Cerebellar nuclear complex (tissue), 1 donor: ENCODE measurements around the gene PLB1.

Experiments
- DNase-seq, 2 experiments: peaks; one replicate each; lab custom pipeline; 2025; lab: John Stamatoyannopoulos, UW

Gene PLB1

DNA sequence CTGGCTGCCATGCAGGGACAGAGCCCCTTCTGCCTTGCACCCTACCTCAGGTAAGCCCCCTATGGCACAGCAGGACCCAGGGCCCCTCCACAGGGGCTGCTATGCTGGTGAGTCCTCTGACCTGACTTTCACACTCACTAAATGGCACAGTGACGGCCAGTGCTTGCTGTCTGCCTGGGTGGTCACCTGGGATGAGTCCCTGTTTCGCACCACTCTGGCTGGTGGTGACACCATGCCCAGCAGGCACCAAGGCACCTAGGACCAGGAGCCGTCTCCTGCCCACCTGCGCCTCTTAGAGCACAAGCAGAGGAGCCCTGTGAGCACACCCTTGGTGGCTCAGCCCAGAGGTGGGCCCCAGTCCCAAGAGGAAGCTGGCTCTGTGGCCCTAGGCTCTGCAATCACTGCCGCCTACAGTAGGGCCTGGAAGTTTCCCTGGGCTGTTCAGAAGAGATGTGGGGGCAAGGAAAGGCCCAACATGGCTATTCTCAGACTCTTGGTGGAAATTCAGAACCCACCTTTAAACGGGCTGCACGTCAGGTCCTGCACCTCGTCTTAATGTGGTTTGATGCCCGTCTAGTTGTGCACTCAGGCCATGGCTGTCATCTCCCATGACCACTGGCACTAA lies 96.0 kb downstream of the PLB1 start:
- DNase-seq, result no peak

DNA sequence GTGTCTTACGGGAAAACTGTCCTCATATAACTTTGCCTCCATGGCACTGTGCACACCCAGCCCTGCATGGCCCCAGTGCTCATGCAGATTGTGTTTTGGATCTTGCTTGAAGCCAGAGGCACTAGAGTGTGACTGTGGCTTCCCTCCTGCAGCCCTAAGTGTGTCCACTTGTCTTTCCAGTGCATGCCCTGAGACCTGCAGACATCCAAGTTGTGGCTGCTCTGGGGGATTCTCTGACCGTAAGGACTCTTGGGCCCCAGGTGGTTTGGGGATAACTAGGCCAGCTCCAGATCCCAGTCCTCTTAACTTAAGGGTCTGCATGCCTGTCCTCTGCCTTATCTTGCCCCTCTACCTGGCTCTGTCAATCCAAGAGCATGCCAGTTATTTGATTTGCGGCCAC lies 96.6 kb downstream of the PLB1 start:
- DNase-seq, result no peak

DNA sequence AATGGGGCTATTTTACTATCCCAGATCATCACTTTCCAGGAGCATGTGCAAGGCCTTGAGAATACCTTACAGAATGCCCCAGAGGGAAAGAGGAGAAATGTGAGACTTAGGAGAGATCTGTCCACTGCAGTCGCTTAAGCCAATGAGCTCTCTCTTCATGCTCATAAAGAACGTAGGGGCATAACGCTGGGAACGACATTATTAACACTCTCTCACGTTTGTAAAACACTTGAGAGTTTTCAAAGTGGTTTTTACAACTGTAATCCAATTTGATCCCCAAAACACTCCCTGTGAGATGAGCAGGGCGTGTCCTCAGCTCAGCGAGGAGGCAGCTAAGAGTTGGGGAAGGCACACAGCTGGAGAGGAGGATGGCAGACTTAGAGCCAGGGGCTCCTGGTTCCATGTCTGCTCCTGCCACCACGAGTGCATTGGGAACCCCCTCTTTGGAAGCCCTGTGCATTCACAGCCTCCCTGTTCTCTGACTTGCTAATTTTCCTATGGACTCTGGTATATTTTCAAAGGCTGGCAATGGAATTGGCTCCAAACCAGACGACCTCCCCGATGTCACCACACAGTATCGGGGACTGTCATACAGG lies 97.4 kb downstream of the PLB1 start:
- no peak for DNase-seq

- DNase-seq, result no peak
These were observed 98.1 kb downstream of the PLB1 start for GRCh38 chr2:28594000-28594331.

- peak in 1 of 2 experiments; percentile 71 for DNase-seq
These were observed 98.7 kb downstream of the PLB1 start for GRCh38 chr2:28594332-28595108.

GRCh38 chr2:28595323-28595722 lies 99.5 kb downstream of the PLB1 start:
- DNase-seq, result no peak

DNA sequence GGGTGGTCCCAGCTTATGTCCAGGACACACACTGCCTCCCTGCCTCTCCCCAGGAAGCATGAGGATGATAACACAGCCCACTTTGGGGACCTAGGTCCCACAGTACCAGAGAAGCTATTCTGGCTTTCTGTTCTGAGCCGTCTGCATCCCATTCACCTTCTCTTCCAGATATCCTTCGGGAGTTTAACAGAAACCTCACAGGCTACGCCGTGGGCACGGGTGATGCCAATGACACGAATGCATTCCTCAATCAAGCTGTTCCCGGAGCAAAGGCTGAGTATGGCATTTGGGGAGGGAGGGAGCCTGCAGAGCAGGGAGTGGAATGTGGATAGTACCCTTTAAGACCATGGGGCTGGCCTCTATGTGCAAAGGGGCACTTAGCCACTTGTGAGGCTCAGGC lies 102.6 kb downstream of the PLB1 start:
- DNase-seq, result no peak

GRCh38 chr2:28600181-28600580 lies 104.3 kb downstream of the PLB1 start:
- DNase-seq, result no peak

GRCh38 chr2:28601616-28602015 lies 105.8 kb downstream of the PLB1 start:
- no peak for DNase-seq

DNA sequence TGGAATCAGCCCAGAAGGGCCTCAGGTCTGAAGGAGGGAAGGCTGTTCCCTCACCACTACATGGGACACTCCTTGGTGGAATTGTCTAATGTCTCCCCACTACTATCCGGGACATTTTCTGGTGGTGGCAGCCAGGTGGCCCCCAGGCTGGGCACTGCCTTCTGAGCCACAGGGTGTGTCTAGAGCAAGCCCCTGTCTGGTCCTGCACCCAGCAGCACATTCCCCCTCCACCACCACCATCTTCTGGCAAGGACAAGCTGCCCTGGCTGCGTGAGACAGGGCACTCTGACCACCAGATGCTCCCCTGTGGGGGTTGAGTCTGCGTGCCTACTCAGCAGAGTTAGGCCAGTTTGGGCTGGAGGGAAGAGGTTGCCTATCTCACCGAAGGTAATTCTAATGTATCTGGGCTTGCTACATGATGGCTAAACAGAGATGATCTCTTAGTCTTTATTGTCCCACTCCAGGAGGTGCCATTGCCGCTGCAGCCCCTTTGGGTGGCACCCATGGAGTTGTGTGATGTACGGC lies 106.3 kb downstream of the PLB1 start:
- DNase-seq, result no peak

DNA sequence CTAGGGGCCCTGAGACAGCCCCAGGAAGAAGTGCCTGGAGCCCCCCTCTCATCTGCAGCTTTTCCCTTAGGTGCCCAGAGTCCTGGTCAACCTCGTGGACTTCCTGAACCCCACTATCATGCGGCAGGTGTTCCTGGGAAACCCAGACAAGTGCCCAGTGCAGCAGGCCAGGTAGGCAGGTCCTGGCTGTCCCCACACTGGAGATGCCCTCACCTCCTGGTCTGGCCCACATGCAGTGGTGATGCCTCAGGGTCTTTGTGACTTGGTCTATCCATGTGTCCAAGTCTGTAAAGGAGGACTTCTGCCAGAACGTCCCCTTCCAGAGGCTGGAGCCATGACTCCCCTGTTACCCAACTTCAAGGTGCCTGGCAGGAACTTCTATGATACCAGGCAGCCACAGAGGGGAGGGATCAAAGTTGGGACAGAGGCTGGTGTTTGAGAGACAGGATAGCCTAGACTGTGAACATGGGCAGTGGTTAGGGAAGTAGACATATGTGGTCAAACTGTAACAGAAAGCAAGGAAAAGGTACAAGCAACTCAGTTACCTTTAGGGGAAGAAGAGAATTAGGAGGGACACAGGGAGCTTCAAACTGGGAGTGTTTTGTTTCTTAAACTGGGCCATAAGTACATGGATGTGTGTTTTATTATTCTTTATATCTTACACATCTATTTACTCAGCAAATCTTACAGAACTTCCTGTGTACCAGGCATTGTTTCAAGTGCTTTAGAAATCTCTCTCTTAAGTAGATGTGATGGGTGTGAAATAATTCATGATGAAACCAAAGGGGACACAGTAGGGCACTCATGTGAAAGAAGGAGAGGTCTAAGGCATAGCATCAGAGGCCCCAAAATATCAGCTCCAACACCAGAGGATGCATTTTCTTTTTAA lies 107.1 kb downstream of the PLB1 start:
- no peak for DNase-seq

DNA sequence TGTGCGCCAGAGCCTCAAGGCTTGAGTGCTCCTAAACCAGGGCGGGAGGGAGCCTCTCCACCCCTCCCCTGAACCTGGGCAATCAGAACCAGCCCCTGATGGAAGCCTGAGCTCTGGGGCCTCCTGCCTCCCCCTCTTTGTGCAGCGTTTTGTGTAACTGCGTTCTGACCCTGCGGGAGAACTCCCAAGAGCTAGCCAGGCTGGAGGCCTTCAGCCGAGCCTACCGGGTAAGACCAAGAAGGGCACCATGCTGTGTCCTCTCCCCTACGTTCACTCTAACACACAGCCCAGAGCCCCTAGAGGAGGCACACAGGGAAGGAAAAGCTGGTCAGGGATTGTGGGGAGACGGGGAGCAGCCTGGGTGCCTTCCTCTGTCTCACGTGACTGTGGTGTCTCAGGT lies 108.0 kb downstream of the PLB1 start:
- no peak for DNase-seq

- DNase-seq, result no peak
These were observed 108.5 kb downstream of the PLB1 start for GRCh38 chr2:28604284-28604843.

DNA sequence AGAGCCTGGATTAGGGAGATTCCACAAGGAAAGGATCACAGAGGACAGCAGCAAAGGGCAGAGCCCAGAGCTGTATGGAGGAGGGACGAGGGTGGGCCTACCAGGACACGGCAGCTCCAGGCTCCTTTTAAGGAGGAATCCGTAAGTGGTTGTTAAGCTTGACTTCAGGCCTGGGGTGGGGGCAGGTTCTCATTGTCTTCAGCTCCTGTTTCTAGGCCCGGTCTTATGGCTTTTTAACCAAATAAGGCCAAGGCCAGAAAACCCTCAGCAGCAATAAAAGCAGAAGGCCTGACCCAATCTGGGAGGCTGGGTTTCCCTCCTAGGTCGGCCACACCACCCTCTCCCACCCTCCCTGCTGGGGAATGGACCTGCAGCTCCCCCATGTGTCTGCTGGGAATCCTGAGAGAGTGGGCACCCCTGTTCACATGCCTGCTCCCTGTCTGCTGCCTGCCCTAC lies 111.2 kb downstream of the PLB1 start:
- DNase-seq, result no peak

DNA sequence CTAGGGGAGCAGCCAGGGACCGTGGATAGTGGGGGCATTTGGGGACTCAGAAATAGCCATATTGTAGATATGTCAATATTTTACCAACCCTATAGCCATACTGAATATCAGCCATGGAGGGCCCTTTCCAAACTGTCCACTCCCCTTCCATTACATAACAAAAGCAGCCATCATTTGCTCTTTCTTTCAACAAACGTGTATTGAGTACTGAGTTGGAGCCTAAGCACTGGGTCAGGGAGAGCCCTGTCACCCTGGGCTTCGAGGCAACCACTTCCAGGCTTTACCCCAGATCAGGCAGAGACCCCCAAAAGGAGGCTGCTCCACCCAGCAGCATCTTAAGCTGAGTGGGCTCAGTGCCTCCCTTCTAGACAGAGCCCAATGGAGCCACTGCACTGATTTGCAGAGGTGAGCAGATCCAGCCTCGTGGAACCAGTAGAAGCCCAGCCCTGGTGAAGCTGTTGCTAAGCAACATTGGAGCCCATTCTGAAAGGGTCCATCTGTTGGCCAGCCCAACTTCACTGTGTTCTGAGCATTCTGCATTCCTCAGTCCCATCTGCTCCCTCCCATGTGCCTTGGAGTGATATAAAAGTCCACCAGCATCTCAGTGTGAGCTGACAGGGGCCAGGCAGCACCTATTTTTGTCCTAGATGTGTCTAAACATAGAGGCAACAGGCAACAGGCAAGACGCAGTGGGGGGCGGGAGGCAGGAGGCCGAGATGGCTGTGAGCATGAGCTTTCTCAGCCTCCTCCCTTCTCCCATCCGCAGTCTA lies 112.1 kb downstream of the PLB1 start:
- DNase-seq, result peak; percentile 79 to 86

DNA sequence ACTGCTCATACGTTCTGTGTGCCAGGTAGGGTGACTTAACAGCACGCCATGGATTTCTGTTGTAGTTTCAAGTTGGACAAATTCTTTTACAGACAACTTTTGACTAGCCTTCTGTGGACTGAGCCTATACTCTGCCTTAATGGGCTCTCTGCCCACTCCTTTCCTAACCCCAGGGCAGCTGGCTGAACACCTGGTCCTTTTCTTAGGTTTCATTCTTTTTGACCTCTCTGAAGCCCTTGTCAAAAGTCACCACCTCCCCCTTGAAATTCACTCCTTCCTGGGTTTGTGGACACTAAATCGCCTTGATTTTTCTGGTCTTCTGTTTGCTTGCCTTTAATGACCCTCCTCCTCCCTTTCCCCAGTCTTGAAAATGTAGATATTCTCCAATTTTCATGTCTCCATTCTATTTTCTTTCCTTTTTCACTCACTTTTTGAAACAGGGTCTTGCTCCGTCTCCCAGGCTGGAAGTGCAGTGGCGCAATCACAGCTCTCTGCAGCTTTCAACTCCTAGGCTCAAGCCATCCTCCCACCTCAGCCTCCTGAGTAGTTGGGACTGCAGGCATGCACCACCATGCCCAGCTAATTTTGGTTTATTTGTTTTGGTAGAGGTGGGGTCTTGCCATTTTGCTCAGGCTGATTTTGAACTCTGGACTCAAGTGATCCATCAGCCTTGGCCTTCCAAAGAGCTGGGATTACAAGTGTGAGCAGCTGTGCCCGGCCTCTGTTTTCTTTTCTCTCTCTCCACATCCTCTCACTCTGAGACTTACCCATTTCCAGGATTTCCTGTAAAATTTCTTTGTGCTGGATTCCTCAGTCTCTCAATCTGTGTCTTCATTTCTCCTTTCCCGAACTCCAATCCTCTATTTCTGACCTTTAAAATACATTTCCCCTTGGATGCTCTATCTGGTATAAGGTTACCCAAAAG lies 112.9 kb downstream of the PLB1 start:
- DNase-seq, result no peak

- DNase-seq, result no peak
These were observed 114.8 kb downstream of the PLB1 start for GRCh38 chr2:28610583-28611201.

DNA sequence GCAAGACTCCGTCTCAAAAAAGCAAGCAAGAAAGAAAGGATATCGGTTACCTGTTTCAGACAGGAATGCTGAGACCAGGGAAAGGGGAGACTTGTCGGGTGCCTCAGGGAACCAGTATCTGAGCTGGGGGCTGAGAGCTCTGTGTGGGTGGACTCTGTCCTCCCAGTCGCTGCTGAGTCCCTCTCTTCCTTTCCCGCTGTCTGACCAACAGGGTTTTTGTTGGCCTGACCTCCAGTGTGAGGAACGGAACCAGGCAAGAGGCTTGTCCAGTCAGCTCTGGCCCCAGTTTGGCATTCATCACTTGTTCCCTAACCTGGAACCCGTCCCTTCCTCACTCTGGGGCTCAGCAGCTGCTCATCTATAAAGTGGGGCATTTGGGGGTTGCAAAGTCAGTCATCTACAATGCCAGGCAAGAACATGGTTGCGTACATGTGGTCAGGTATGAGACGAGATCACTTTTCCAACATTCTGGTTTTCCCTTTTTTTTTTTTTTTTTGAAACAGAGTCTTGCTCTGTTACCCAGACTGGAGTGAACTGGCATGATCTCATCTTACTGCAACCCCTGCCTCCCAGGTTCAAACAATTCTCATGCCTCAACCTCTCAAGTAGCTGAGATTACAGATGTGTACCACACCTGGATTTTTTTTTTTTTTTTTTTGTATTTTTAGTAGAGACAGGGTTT lies 116.4 kb downstream of the PLB1 start:
- DNase-seq, result no peak

- DNase-seq, result no peak
These were observed 117.3 kb downstream of the PLB1 start for GRCh38 chr2:28613186-28613585.
